NT2/D1 (cell line): ENCODE measurements around the gene UAP1.

ENCODE experiments used
- YY1 ChIP-seq: IDR thresholded peaks from 2 replicates; pipeline ENCODE4 v1.6.1; 2011; ENCODE audit not compliant: insufficient read length, insufficient read depth
- ZNF274 ChIP-seq: IDR thresholded peaks from 2 replicates; pipeline ENCODE4 v1.6.1; 2011; ENCODE audit warnings: mild to moderate bottlenecking, low read depth, low read length

GRCh38 chr1:162561616-162562469, at the start of gene UAP1:
- TF ChIP-seq ZNF274 (no peak), YY1 (no peak)
